ENCODE data around the gene CPED1.

CPED1 gene

DNA sequence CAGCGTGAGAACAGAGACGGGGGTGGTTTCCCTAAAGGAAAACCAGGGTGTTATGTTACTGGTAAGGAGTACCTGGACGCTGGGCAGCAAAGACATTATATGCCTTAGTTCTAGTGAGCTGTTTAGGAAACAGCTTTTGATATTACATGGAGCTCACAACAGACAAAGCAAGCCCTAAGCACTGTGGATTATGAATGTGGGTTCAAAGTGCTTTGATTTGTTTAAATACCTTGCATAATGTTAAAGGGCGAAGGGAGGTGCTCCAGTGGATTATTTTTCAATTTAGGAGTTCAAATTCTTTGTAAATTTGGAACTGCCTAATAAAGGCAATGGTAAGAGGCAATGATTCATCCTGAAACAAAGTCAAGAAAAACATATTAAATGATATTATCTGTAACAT, 354.1 kb downstream of the CPED1 start:
- TF ChIP-seq, protein P1, sequence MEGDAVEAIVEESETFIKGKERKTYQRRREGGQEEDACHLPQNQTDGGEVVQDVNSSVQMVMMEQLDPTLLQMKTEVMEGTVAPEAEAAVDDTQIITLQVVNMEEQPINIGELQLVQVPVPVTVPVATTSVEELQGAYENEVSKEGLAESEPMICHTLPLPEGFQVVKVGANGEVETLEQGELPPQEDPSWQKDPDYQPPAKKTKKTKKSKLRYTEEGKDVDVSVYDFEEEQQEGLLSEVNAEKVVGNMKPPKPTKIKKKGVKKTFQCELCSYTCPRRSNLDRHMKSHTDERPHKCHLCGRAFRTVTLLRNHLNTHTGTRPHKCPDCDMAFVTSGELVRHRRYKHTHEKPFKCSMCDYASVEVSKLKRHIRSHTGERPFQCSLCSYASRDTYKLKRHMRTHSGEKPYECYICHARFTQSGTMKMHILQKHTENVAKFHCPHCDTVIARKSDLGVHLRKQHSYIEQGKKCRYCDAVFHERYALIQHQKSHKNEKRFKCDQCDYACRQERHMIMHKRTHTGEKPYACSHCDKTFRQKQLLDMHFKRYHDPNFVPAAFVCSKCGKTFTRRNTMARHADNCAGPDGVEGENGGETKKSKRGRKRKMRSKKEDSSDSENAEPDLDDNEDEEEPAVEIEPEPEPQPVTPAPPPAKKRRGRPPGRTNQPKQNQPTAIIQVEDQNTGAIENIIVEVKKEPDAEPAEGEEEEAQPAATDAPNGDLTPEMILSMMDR (IDR thresholded peaks at IDR 0.05; ENCODE audit: low read depth, low read length, missing control alignments) = no peak
- no peak for DNase-seq (ENCODE audit: extremely low read depth, low read depth)
- H3K4me3 ChIP-seq (replicated peaks; ENCODE audit: low read depth, low read length) = no peak overlapping the region

GRCh38 chr7:121343302-121343701, 354.8 kb downstream of the CPED1 start:
- TF ChIP-seq, protein P1 (IDR thresholded peaks at IDR 0.05; ENCODE audit: low read depth, low read length, missing control alignments) = no peak
- DNase-seq (ENCODE audit: extremely low read depth, low read depth) = no peak
- no peak overlapping the region for H3K4me3 ChIP-seq (replicated peaks; ENCODE audit: low read depth, low read length)

GRCh38 chr7:121344093-121344492, 355.6 kb downstream of the CPED1 start:
- no peak for DNase-seq (ENCODE audit: extremely low read depth, low read depth)

DNA sequence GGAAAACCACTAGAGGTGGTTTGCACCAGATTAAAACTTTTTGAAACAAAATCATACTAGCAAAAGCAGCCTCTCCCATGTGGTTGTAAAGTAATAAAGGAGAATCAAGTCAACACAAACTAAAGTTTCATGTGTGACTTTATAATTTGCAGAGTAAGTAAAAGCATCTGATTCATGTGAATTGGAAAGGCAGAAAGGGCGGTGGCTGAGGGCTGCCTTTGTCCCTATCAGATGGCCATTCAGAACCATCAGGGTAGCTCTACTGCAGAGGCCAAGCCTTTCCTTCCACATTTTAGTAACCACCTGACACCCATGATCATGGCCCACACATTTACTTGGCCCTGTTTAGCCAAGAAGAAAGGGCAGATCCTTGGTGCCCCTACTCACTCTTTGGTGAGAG, 356.0 kb downstream of the CPED1 start:
- H3K4me3 ChIP-seq (replicated peaks; ENCODE audit: low read depth, low read length) = no peak overlapping the region
- DNase-seq (ENCODE audit: extremely low read depth, low read depth) = no peak
- TF ChIP-seq, protein P1 (IDR thresholded peaks at IDR 0.05; ENCODE audit: low read depth, low read length, missing control alignments) = no peak

More at GRCh38 chr7:121344093-121344492, 355.6 kb downstream of the CPED1 start:
- TF ChIP-seq, protein P1 (IDR thresholded peaks at IDR 0.05; ENCODE audit: low read depth, low read length, missing control alignments) = no peak
- no peak overlapping the region for H3K4me3 ChIP-seq (replicated peaks; ENCODE audit: low read depth, low read length)

Data from HFF-Myc (cell line).